ENCODE measurements around the gene INSR.

Gene INSR

GRCh38 chr19:7142771-7143170 is 151.4 kb downstream of the INSR start:
- no peak for DNase-seq (ENCODE audit: low read depth, low spot score)

GRCh38 chr19:7140137-7140536 is 154.1 kb downstream of the INSR start:
- no peak for DNase-seq (ENCODE audit: low read depth, low spot score)

GRCh38 chr19:7139095-7139494 is 155.1 kb downstream of the INSR start:
- no peak for DNase-seq (ENCODE audit: low read depth, low spot score)

- DNase-seq (ENCODE audit: low read depth, low spot score), result no peak
Measured at GRCh38 chr19:7138402-7138801, 155.8 kb downstream of the INSR start.

GRCh38 chr19:7137120-7137519 is 157.1 kb downstream of the INSR start:
- DNase-seq (ENCODE audit: low read depth, low spot score), result no peak

GRCh38 chr19:7132054-7132453 is 162.2 kb downstream of the INSR start:
- no peak for DNase-seq (ENCODE audit: low read depth, low spot score)

GRCh38 chr19:7130043-7130442 is 164.2 kb downstream of the INSR start:
- no peak for DNase-seq (ENCODE audit: low read depth, low spot score)

- no peak for DNase-seq (ENCODE audit: low read depth, low spot score)
Measured at GRCh38 chr19:7126132-7126531, 168.1 kb downstream of the INSR start.

- no peak for DNase-seq (ENCODE audit: low read depth, low spot score)
Measured at GRCh38 chr19:7125221-7125620, 169.0 kb downstream of the INSR start.

GRCh38 chr19:7124782-7125181 is 169.4 kb downstream of the INSR start:
- DNase-seq (ENCODE audit: low read depth, low spot score), result no peak

GRCh38 chr19:7122701-7123100 is 171.5 kb downstream of the INSR start:
- DNase-seq (ENCODE audit: low read depth, low spot score), result no peak

- DNase-seq (ENCODE audit: low read depth, low spot score), result no peak
Measured at GRCh38 chr19:7120499-7120898, 173.7 kb downstream of the INSR start.

- no peak for DNase-seq (ENCODE audit: low read depth, low spot score)
Measured at GRCh38 chr19:7119582-7119981, 174.6 kb downstream of the INSR start.

- no peak for DNase-seq (ENCODE audit: low read depth, low spot score)
Measured at GRCh38 chr19:7117248-7117647, 177.0 kb downstream of the INSR start.

GRCh38 chr19:7115721-7116120 is 178.5 kb downstream of the INSR start:
- DNase-seq (ENCODE audit: low read depth, low spot score), result peak; percentile 13

- DNase-seq (ENCODE audit: low read depth, low spot score), result no peak
Measured at GRCh38 chr19:7113233-7113632, 181.0 kb downstream of the INSR start.

- no peak for DNase-seq (ENCODE audit: low read depth, low spot score)
Measured at GRCh38 chr19:7112675-7113074, 181.5 kb downstream of the INSR start.

- peak; percentile 55 for DNase-seq (ENCODE audit: low read depth, low spot score)
Measured at GRCh38 chr19:7109678-7110289, 184.4 kb downstream of the INSR start.

GRCh38 chr19:7106711-7107657 is 187.2 kb downstream of the INSR start:
- DNase-seq (ENCODE audit: low read depth, low spot score), result no peak

- DNase-seq (ENCODE audit: low read depth, low spot score), result no peak
Measured at GRCh38 chr19:7104747-7105447, 189.3 kb downstream of the INSR start.

- no peak for DNase-seq (ENCODE audit: low read depth, low spot score)
Measured at GRCh38 chr19:7101498-7102253, 192.5 kb downstream of the INSR start.

- no peak for DNase-seq (ENCODE audit: low read depth, low spot score)
Measured at GRCh38 chr19:7099597-7099921, 194.7 kb downstream of the INSR start.

All from astrocyte of the hippocampus (primary cell).